ENCODE data around the gene ZGPAT. TPM values are rescaled to one million over a fixed set of nuclear protein-coding genes. Genes with fewer than 3 reads are reported as not detected.
A peak's percentile ranks its signal among the peaks of the same experiment; 100 is the strongest.

Gene ZGPAT
- total and polyA plus RNA-seq, 2 of the 13 experiments (the other 11 are each of a cell fraction or from before 2014, with no cell fraction given), result 23.0 to 41.9 TPM

DNA sequence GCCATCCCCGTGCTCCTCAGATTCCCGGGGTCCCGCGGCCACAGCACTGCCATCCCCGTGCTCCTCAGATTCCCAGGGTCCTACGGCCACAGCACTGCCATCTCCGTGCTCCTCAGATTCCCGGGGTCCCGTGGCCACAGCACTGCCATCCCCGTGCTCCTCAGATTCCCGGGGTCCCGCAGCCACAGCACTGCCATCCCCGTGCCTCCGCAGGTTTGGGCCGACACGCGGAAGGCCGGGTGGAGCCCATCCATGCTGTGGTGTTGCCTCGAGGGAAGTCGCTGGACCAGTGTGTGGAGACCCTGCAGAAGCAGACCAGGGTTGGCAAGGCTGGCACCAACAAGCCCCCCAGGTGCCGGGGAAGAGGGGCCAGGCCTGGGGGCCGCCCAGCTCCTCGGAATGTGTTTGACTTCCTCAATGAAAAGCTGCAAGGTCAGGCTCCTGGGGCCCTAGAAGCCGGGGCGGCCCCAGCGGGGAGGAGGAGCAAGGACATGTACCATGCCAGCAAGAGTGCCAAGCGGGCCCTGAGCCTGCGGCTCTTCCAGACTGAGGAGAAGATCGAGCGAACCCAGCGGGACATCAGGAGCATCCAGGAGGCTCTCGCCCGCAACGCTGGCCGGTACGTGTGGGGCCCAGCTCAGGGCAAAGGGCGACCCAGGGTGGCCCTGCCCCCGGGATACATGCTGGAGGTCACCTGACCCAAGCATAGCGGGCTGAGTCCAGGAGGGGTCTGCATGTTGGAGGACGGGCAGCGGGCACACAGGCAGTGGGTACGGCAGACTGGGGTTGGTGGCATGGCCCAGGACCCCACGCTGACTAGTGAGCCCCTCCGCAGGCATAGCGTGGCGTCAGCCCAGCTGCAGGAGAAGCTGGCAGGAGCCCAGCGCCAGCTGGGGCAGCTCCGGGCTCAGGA lies 27.4 kb downstream of the ZGPAT start (continued):
- TF ChIP-seq ZFP36 (IDR thresholded peaks at IDR 0.05; ENCODE audit: borderline replicate concordance, low read depth, low read length, partially characterized antibody) (no peak), HNRNPUL1 (IDR thresholded peaks at IDR 0.05; ENCODE audit: low read depth, low read length) (no peak), LCORL (IDR thresholded peaks at IDR 0.05) (no peak), LCORL (CRISPR knock-in tag; IDR thresholded peaks at IDR 0.05) (no peak), ZNF142 (CRISPR knock-in tag; IDR thresholded peaks at IDR 0.05) (no peak), REST (IDR thresholded peaks at IDR 0.05; ENCODE audit: borderline replicate concordance in 1 of 2, low read depth in 1 of 2, low read length in 2 of 2) (no peak), SRY (CRISPR knock-in tag; IDR thresholded peaks at IDR 0.05) (no peak), ZNF451 (CRISPR knock-in tag; IDR thresholded peaks at IDR 0.05) (no peak), ZNF574 (CRISPR knock-in tag; IDR thresholded peaks at IDR 0.05) (0 out of 2 replicates have a peak, but pooled peaks have one; percentile 60), RFXAP (CRISPR knock-in tag; IDR thresholded peaks at IDR 0.05; ENCODE audit: borderline replicate concordance) (no peak)
- TF ChIP-seq, protein P1, sequence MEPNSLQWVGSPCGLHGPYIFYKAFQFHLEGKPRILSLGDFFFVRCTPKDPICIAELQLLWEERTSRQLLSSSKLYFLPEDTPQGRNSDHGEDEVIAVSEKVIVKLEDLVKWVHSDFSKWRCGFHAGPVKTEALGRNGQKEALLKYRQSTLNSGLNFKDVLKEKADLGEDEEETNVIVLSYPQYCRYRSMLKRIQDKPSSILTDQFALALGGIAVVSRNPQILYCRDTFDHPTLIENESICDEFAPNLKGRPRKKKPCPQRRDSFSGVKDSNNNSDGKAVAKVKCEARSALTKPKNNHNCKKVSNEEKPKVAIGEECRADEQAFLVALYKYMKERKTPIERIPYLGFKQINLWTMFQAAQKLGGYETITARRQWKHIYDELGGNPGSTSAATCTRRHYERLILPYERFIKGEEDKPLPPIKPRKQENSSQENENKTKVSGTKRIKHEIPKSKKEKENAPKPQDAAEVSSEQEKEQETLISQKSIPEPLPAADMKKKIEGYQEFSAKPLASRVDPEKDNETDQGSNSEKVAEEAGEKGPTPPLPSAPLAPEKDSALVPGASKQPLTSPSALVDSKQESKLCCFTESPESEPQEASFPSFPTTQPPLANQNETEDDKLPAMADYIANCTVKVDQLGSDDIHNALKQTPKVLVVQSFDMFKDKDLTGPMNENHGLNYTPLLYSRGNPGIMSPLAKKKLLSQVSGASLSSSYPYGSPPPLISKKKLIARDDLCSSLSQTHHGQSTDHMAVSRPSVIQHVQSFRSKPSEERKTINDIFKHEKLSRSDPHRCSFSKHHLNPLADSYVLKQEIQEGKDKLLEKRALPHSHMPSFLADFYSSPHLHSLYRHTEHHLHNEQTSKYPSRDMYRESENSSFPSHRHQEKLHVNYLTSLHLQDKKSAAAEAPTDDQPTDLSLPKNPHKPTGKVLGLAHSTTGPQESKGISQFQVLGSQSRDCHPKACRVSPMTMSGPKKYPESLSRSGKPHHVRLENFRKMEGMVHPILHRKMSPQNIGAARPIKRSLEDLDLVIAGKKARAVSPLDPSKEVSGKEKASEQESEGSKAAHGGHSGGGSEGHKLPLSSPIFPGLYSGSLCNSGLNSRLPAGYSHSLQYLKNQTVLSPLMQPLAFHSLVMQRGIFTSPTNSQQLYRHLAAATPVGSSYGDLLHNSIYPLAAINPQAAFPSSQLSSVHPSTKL (CRISPR knock-in tag; IDR thresholded peaks at IDR 0.05), result no peak
